GM18502 (cell line): ENCODE data around the gene WDR81.

Source experiments
- ATAC-seq: cut with Tn5 transposase; IDR thresholded peaks from one replicate; pipeline ENCODE4 v1.9.1; 2021; ENCODE audit warnings: mild to moderate bottlenecking; ENCODE audit not compliant: unreplicated experiment, poor library complexity

Gene WDR81

GRCh38 chr17:1774390-1775176 lies 50.1 kb downstream of the WDR81 start:
- ATAC-seq: no peak

- no peak for ATAC-seq
Observed at GRCh38 chr17:1776328-1776727, 51.8 kb downstream of the WDR81 start.

GRCh38 chr17:1776857-1777256 lies 52.4 kb downstream of the WDR81 start:
- no peak for ATAC-seq

- no peak for ATAC-seq
Observed at GRCh38 chr17:1779571-1780131, 55.1 kb downstream of the WDR81 start.

GRCh38 chr17:1782171-1782567 lies 57.7 kb downstream of the WDR81 start:
- no peak for ATAC-seq

GRCh38 chr17:1783271-1783670 lies 58.8 kb downstream of the WDR81 start:
- ATAC-seq: no peak

GRCh38 chr17:1783834-1784611 lies 59.5 kb downstream of the WDR81 start:
- no peak for ATAC-seq

GRCh38 chr17:1785930-1786329 lies 61.4 kb downstream of the WDR81 start:
- ATAC-seq: no peak

- no peak for ATAC-seq
Observed at GRCh38 chr17:1786708-1787107, 62.2 kb downstream of the WDR81 start.

- no peak for ATAC-seq
Observed at GRCh38 chr17:1787301-1787902, 62.9 kb downstream of the WDR81 start.
